Measurements from ENCODE around the gene HSF4.
A peak's percentile ranks its signal among the peaks of the same experiment; 100 is the strongest.

Gene HSF4

DNA sequence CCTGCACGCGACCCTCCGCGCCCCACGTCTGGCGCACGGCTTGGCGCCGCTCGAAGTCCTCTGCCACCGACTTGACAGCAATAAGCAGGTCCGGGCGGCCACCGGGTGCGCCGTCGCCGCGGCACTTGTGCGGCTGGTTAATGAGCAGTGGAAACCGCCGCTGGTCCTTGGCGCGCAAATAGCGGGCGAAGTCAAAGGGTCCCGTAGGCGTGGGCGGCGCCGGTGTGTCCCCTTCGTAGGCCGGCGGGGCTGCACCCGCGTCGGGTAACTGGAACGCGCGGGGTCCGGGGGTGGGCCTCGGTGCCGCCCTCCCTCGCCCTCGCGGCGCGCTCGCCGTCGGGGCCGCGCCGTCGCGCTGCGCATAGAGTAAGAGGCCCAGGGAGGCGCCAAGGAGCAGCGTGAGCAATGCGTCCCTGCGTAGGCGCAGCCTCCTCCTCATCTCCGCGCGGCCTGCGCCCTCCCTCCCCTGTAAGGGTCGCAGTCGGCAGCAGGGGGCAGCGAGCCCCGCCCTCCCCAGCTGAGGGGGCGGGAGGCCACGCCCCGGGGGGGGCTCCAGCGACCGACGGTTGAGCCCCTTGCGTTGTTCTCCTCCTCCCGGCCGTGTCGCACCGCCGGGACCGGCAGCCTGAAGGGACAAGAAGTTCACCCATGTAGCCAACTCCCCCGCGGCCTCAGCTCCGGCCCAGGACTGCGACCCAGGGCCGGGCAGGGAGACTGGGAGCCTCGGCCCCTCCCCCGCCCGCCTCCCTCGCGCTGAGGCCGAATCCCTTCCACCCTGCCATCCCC, 14.3 kb upstream of the HSF4 start:
- no peak for TF ChIP-seq ZFX (IDR thresholded peaks at IDR 0.05; ENCODE audit: borderline replicate concordance)
- TF ChIP-seq, protein P1, sequence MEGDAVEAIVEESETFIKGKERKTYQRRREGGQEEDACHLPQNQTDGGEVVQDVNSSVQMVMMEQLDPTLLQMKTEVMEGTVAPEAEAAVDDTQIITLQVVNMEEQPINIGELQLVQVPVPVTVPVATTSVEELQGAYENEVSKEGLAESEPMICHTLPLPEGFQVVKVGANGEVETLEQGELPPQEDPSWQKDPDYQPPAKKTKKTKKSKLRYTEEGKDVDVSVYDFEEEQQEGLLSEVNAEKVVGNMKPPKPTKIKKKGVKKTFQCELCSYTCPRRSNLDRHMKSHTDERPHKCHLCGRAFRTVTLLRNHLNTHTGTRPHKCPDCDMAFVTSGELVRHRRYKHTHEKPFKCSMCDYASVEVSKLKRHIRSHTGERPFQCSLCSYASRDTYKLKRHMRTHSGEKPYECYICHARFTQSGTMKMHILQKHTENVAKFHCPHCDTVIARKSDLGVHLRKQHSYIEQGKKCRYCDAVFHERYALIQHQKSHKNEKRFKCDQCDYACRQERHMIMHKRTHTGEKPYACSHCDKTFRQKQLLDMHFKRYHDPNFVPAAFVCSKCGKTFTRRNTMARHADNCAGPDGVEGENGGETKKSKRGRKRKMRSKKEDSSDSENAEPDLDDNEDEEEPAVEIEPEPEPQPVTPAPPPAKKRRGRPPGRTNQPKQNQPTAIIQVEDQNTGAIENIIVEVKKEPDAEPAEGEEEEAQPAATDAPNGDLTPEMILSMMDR (IDR thresholded peaks at IDR 0.05), result no peak; the same call in 1 of the 2 replicates
- no peak overlapping the region for H3K27ac ChIP-seq

DNA sequence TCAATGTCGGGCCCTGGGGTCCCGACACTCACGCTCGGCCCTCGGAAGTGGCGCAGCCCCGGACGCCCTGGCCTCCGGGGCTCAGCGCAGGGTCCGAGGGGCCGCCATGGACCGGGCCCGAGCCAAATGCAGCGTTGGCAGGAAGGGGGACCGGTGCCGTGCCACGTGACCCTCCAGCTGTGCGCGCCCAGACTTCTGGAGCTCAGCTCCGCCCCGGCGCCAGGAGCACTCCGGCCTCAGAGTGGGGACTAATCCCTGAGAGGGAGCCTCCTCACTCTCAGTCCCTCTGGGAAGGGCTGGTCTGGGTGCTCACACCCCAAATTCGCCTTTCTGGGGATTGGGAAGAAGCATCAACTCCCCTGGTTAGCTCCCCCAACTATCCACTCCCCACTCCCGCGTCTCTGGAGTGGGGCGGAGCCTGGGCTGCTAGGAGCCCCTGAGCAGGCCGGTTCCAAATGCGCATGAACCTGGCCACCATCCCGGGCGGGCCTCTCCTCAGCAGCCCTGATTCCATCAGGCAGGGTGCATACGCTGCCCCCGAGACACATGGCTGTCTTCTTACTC, 13.6 kb upstream of the HSF4 start, which contains the start of gene B3GNT9:
TSS of gene B3GNT9 (minus strand) at position 166 of the 564 bp plus-strand sequence. CDS start 513 bp downstream, outside the sequence.
- TF ChIP-seq ZFX (IDR thresholded peaks at IDR 0.05; ENCODE audit: borderline replicate concordance), result no peak
- TF ChIP-seq, protein P1 (IDR thresholded peaks at IDR 0.05), result no peak
- H3K27ac ChIP-seq, result no peak within 1 kb of the TSS

DNA sequence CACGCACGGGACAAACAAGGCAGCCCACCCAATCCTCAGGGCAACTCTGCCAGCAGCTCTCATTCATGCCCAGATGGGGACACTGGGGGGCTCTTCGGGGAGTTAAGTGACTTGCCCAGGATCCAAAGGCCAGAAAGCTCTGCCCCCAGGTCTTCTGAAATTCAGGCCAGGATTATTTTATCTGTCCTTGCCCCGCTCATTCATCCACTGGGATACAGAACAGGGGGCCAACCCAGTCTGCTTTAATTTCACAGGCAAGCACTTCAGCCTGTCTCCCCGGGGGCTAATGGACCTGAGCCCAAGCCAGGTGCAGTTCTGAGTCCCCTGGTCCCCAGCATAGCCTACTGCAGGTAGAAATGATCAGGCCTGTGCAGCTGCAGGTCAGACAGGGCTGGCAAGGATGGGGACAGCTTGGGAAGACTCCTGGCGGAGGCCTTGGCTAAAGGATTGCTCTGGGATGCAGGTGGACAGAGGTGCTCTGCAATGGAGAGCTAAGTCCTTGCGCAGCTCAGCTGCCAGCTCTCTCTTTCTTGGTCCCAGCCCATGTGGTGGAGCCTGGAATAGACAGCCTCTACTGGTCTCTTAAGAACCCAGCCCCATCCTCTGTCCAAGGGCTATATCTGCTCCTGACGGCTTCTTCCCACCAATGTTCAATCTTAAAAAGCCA, 13.0 kb upstream of the HSF4 start:
- TF ChIP-seq, protein P1 (IDR thresholded peaks at IDR 0.05), result no peak
- no peak for TF ChIP-seq ZFX (IDR thresholded peaks at IDR 0.05; ENCODE audit: borderline replicate concordance)
- no peak overlapping the region for H3K27ac ChIP-seq

DNA sequence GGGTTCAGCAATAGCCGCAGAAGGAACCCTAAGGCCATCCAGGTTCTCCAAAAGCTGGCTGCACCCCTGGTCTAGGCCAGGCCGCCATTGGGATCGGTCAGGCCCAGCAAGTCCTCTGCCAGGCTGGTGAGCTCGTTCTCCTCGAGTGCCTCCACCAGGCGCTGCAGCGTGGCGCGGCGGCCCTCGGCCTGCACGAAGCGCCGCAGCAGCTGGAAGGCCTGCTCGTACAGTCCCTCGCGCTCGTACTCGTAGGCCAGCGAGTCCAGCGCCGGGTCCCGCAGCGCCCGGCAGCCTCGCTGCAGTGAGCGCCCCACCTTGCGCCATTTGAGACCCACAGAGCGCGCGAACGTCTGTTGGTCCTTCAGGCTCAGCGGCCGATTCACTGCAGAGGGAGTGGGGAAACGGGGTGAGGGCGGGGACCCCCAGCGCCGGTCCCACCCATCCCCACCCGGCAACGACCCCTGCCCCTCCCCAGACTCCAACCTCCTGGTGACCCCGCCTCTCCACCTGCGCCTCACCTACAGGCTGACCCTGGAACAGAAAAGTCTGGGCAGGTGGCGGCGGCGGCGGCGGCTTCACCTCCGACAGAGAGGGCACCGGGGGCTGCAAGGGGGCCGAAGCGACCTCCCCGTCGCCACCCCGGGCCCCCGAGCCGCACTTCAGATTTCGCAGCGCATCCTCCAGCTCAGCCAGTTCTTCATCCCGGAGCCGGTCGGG, 9.8 kb upstream of the HSF4 start:
- TF ChIP-seq, protein P1 (IDR thresholded peaks at IDR 0.05), result no peak
- no peak for TF ChIP-seq ZFX (IDR thresholded peaks at IDR 0.05; ENCODE audit: borderline replicate concordance)
- no peak overlapping the region for H3K27ac ChIP-seq

DNA sequence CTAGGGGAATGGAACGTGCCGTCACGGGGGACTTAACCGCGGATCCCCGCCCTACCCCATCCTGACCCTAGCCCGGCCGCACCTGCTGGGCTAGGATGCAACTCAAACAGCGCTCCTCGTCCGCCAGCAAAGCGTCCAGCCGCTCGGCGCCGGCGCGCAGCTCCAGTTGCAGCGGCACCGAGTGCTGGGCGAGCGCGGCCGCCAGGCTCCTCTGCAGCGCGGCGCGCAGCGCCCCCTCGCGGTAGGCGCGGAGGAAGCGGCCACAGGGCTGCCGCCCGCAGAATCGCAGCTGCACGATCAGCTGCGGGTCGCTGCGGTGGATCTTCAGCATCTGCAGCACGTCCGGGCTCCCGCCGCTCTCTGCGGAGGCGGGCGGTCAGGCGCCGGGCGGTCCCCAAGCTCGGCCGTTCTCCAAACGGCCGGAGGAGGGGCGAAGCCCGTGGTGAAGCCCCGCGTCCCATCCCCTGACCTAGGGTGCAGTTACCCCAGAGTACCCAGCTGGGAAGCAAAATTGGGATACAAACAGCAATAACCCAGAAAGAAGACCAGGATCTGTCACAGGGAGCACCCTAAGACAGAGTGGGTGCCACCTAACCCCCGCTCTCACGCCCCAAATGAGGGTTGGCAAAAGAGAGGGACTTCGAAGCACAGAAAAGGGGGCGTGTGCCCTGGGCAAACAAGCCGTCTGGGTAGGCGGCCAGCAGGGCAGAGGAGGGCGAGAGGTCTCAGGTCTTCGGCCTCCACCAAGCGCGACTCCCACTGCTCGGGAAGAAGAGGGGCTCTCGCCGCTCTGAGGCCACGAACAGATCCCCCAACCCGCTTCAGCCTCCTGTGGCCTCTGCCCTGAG, 9.0 kb upstream of the HSF4 start:
- H3K27ac ChIP-seq, result no peak overlapping the region
- TF ChIP-seq ZFX (IDR thresholded peaks at IDR 0.05; ENCODE audit: borderline replicate concordance), result no peak
- TF ChIP-seq, protein P1 (IDR thresholded peaks at IDR 0.05), result peak; percentile 99

DNA sequence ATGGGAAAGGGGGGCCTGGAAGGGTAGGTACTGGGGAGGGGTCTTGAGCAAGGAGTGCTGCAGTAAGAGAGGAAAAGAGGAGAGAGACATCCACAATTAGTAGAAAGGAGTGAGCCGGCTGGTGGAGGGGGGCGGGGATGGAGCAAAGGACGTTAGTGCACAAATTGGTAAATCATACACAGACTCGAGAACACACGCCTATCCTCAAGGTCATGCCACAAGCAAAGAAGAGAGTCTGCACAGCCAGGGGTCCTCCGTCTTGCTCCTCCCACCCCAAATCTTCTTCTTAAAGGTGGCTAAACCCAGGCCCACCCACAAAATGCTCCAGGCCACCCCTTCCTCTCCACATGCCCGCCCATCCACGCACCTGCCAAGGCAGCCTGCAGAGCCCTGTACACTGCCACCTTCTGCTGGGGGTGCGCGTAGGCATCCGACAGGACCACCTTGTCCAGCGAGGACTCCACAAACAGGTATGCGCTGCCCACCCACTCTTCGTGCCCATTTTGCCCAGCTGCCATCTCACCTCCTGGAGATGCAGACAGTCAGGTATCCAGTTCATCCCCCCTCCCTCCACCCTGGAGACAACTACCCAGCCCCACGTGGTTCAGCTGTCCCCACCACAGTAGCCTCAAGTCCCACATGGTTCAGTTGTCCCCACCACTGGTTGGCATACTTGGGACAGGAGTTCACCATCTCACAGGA, 8.3 kb upstream of the HSF4 start:
- no peak for TF ChIP-seq ZFX (IDR thresholded peaks at IDR 0.05; ENCODE audit: borderline replicate concordance)
- no peak overlapping the region for H3K27ac ChIP-seq

Data from 22Rv1 (cell line).